HCT116 (cell line): ENCODE measurements around the gene AVP. TPM values are rescaled to one million over a fixed set of nuclear protein-coding genes. Genes with fewer than 3 reads are reported as not detected.

Source experiments
- ATAC-seq: fragments of 200-7000 bp; cut with Tn5 transposase; 2 replicates; pipeline ENCODE4 v1.9.1; 2020; ENCODE audit warnings: mild to moderate bottlenecking, moderate library complexity
- BruUV-seq: library from RNA; stranded (reverse); fragments of 400-500 nt; replicated peaks from 2 replicates; lab custom pipeline; 2021; lab: Mats Ljungman, UMichigan
- CTCF ChIA-PET: fragments of 300-600 bp; sonication (Branson Sonifier 250); formaldehyde crosslinking; loops from one replicate; lab custom pipeline; 2021; ENCODE audit warnings: antibody characterized with exemption; lab: Charles Lee
- POLR2A ChIA-PET: fragments of 300-600, 350-600 bp; sonication (Branson Sonifier 250); formaldehyde crosslinking; loops from one replicate; lab custom pipeline; 2021; ENCODE audit warnings: antibody characterized with exemption; lab: Charles Lee
- RAD21 ChIA-PET, 2 experiments: fragments of 300-600 bp; sonication (Branson Sonifier 250); formaldehyde crosslinking; loops; one replicate each; lab custom pipeline; 2023; ENCODE audit warnings: low total read pairs in 2 of 2; ENCODE audit not compliant: uncharacterized antibody in 2 of 2, unreplicated experiment in 2 of 2, low non-redundant PET in 1 of 2; lab: Charles Lee
- DNase-seq: peaks from one replicate; pipeline ENCODE4 v3.0.0-alpha.2; 2010; ENCODE audit warnings: low read depth, low spot score
- H2AFZ ChIP-seq: fragments of 200-600 bp; shearing (Covaris generic), sonication (generic); 2 replicates; pipeline ENCODE4 v1.6.1; 2017; ENCODE audit warnings: low read depth, mixed run types, mixed read lengths, antibody characterized with exemption, low read length; ENCODE audit not compliant: poor library complexity, severe bottlenecking
- H3K27ac ChIP-seq: 2 replicates; pipeline ENCODE4 v1.5.1; 2012; ENCODE audit warnings: low read depth, low read length
- H3K27me3 ChIP-seq: fragments of 200-600 bp; sonication (generic); 2 replicates; pipeline ENCODE4 v1.6.1; 2016; ENCODE audit warnings: mixed run types, low read length, mixed read lengths; ENCODE audit not compliant: insufficient read depth
- H3K36me3 ChIP-seq, 2 experiments: fragments of 200-500 bp in 1 of 2; fragments of 200-600 bp in 1 of 2; sonication (Bioruptor generic) in 1 of 2; sonication (generic) in 1 of 2; 2 replicates each; pipeline versions ENCODE4 v1.5.1 to v1.6.1; 2014 to 2016; ENCODE audit warnings: low read length in 2 of 2, inconsistent platforms in 1 of 2, mixed read lengths in 1 of 2, mixed run types in 1 of 2; ENCODE audit not compliant: insufficient read depth in 2 of 2, control insufficient read depth in 1 of 2
- H3K4me1 ChIP-seq, 2 experiments: fragments of 200-600 bp in 1 of 2; sonication (generic) in 1 of 2; 2 replicates each; pipeline versions ENCODE4 v1.5.1 to v1.6.1; 2012 to 2017; ENCODE audit warnings: low read length in 2 of 2, inconsistent platforms in 1 of 2, mild to moderate bottlenecking in 1 of 2, mixed read lengths in 1 of 2, mixed run types in 1 of 2, moderate library complexity in 1 of 2; ENCODE audit not compliant: insufficient read depth in 2 of 2, control insufficient read depth in 1 of 2
- H3K4me2 ChIP-seq: fragments of 200-600 bp; sonication (generic); 2 replicates; pipeline ENCODE4 v1.6.1; 2017; ENCODE audit warnings: mixed run types, low read length, mixed read lengths
- H3K4me3 ChIP-seq, 2 experiments: fragments of 200-600 bp in 1 of 2; sonication (generic) in 1 of 2; replicated peaks in 1 of 2; 2 replicates each; pipeline ENCODE4 v1.5.1; 2011 to 2016; ENCODE audit warnings: low read length in 2 of 2, control low read depth in 1 of 2, low read depth in 1 of 2, mild to moderate bottlenecking in 1 of 2, mixed read lengths in 1 of 2, mixed run types in 1 of 2
- H3K79me2 ChIP-seq: fragments of 200-600 bp; sonication (generic); 2 replicates; pipeline ENCODE4 v1.6.1; 2017; ENCODE audit warnings: mild to moderate bottlenecking, mixed run types, low read length, moderate library complexity, mixed read lengths; ENCODE audit not compliant: insufficient read depth
- H3K9ac ChIP-seq: fragments of 200-600 bp; sonication (generic); 2 replicates; pipeline ENCODE4 v1.6.1; 2016; ENCODE audit warnings: low read length, mixed read lengths
- H3K9me2 ChIP-seq: fragments of 200-600 bp; sonication (generic), shearing (Covaris generic); 2 replicates; pipeline ENCODE4 v1.6.1; 2017; ENCODE audit warnings: mixed run types, mild to moderate bottlenecking, moderate library complexity; ENCODE audit not compliant: insufficient read depth
- H3K9me3 ChIP-seq, 2 experiments: fragments of 200-500 bp in 1 of 2; fragments of 200-600 bp in 1 of 2; sonication (Bioruptor generic) in 1 of 2; sonication (generic) in 1 of 2; 2 replicates each; pipeline ENCODE4 v1.6.1; 2014 to 2017; ENCODE audit warnings: low read length in 2 of 2, mixed read lengths in 2 of 2, inconsistent platforms in 1 of 2, low read depth in 1 of 2, mild to moderate bottlenecking in 1 of 2, mixed run types in 1 of 2, moderate library complexity in 1 of 2; ENCODE audit not compliant: control insufficient read depth in 1 of 2, insufficient read depth in 1 of 2
- H4K20me1 ChIP-seq: fragments of 200-600 bp; sonication (generic), shearing (Covaris generic); 2 replicates; pipeline ENCODE4 v1.6.1; 2017; ENCODE audit warnings: mixed run types, mild to moderate bottlenecking, moderate library complexity; ENCODE audit not compliant: insufficient read depth
- EGR1 ChIP-seq: IDR thresholded peaks from 2 replicates; pipeline ENCODE4 v1.6.1; 2012; ENCODE audit warnings: low read depth
- FOSL1 ChIP-seq: IDR thresholded peaks from 2 replicates; pipeline ENCODE4 v1.6.1; 2012; ENCODE audit warnings: low read depth
- POLR2AphosphoS5 ChIP-seq: IDR thresholded peaks from 2 replicates; pipeline ENCODE4 v1.6.1; 2011; ENCODE audit warnings: mild to moderate bottlenecking, low read depth, low read length, moderate library complexity
- RAD21 ChIP-seq: IDR thresholded peaks from 2 replicates; pipeline ENCODE4 v1.6.1; 2012; ENCODE audit warnings: low read depth, mild to moderate bottlenecking
- TCF7L2 ChIP-seq: IDR thresholded peaks from 2 replicates; pipeline ENCODE4 v1.7.0; 2011; ENCODE audit warnings: borderline replicate concordance, inconsistent platforms; ENCODE audit not compliant: insufficient read depth, insufficient read length; ENCODE audit errors: extremely low read depth
- ZBTB33 ChIP-seq: IDR thresholded peaks from 2 replicates; pipeline ENCODE4 v1.6.1; 2011; ENCODE audit warnings: mild to moderate bottlenecking, low read length, moderate library complexity; ENCODE audit not compliant: insufficient replicate concordance; ENCODE audit errors: extremely low read depth
- intact Hi-C: fragments of 100-400 bp; cut with micrococcal nuclease; formaldehyde crosslinking; loops from 2 replicates; pipeline ENCODE4 v1.10.0; 2022
- total RNA-seq: library from RNA; stranded (reverse); gene quantifications from one replicate; pipeline ENCODE4 v1.2.1, GENCODE V29; 2021; ENCODE audit not compliant: unreplicated experiment

AVP gene
- total RNA-seq, 1 experiment from 2014 or later = not detected

GRCh38 chr20:3082955-3083952, 1.3 kb downstream of the AVP start:
- H3K9me3 ChIP-seq = no peaks in the 10 kb centered on the region
- no TSS peak for BruUV-seq
- ChIA-PET POLR2A (no interaction called here), RAD21 (no interaction called here), CTCF (no interaction called here)
- DNase-seq = no peak
- TF ChIP-seq RAD21 (no peak), ZBTB33 (no peak), POLR2AphosphoS5 (no peak), TCF7L2 (no peak), FOSL1 (no peak), EGR1 (no peak)
- H3K36me3 ChIP-seq = no peaks in the 10 kb centered on the region
- H3K27ac ChIP-seq = no peak overlapping the region
- H3K27me3 ChIP-seq = no peaks in the 10 kb centered on the region
- intact Hi-C loops = no loop called here
- no peaks in the 10 kb centered on the region for H3K79me2 ChIP-seq
- H3K4me2 ChIP-seq = no peak overlapping the region
- no peak overlapping the region for H2AFZ ChIP-seq
- no peaks in the 10 kb centered on the region for H3K9me2 ChIP-seq
- no peak for ATAC-seq
- H4K20me1 ChIP-seq = no peaks in the 10 kb centered on the region
- no peak overlapping the region for H3K4me3 ChIP-seq
- peaks cover 0 to 7% of the 10 kb centered on the region in 2 experiments; a peak in 2 of 4 replicates for H3K4me1 ChIP-seq
- H3K9ac ChIP-seq = no peak overlapping the region
